Skeletal muscle tissue (tissue), 4 donors: Measurements from ENCODE around the gene EPHB2. TPM values are rescaled to one million over a fixed set of nuclear protein-coding genes. Genes with fewer than 3 reads are reported as not detected.
"Not testable (repeated sequence)": the region's sequence is repeated elsewhere in the genome, so short reads cannot be mapped to it uniquely, and the experiment has no call there.

ENCODE experiments used
- H3K27ac ChIP-seq: one replicate; pipeline ENCODE4 v1.7.0; 2013; ENCODE audit warnings: mild to moderate bottlenecking, low read depth, low read length, inconsistent platforms
- H3K27me3 ChIP-seq, 3 donors: one replicate each; pipeline ENCODE4 v1.7.0; 2013; ENCODE audit warnings: low read length in 3 of 3; ENCODE audit not compliant: control insufficient read depth in 3 of 3, insufficient read depth in 3 of 3
- H3K36me3 ChIP-seq, 3 donors: one replicate each; pipeline ENCODE4 v1.7.0; 2013; ENCODE audit warnings: low read length in 3 of 3; ENCODE audit not compliant: control insufficient read depth in 3 of 3, insufficient read depth in 3 of 3
- H3K4me1 ChIP-seq, 3 donors: one replicate each; pipeline ENCODE4 v1.7.0; 2013; ENCODE audit warnings: low read length in 3 of 3, mild to moderate bottlenecking in 3 of 3; ENCODE audit not compliant: control insufficient read depth in 3 of 3, insufficient read depth in 3 of 3
- H3K4me3 ChIP-seq, 3 donors: one replicate each; pipeline ENCODE4 v1.7.0; 2013; ENCODE audit warnings: low read length in 3 of 3
- H3K9ac ChIP-seq, 3 donors: one replicate each; pipeline ENCODE4 v1.7.0; 2013; ENCODE audit warnings: low read length in 3 of 3, mild to moderate bottlenecking in 3 of 3, moderate library complexity in 2 of 3, low read depth in 1 of 3
- H3K9me3 ChIP-seq, 3 donors: one replicate each; pipeline ENCODE4 v1.7.0; 2013; ENCODE audit warnings: low read length in 3 of 3; ENCODE audit not compliant: control insufficient read depth in 3 of 3
- total RNA-seq: library from RNA; depleted of rRNA; stranded (reverse); fragments of >200 nt; gene quantifications from one replicate; pipeline ENCODE4 v1.2.3, GENCODE V29; 2014
- donor health status: Osteomylitis.

The EPHB2 gene
- total RNA-seq, 1 donor from 2014 or later = 13.0 TPM

DNA sequence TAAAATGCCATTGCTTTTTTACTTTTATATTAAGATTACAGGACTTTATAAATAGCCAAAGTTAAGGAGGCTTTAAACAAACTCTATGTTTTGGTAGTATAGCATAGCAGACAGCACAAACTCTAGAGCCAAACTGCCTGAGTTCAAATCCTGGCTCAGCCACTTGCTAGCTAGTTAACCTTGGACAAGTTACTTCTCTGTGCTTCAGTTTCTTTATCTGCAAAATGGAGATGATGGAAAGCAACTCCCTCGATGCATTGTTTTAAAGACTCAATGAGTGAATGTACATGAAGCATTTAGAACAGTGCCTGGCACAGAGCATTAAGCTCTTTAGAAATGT is 36.3 kb upstream of the EPHB2 start:
- Histone ChIP-seq H3K4me1 (no peaks in the 10 kb centered on the region), H3K9ac (no peak overlapping the region), H3K9me3 (no peaks in the 10 kb centered on the region), H3K4me3 (no peak overlapping the region), H3K27me3 (peaks cover 56 to 69% (median 58%) of the 10 kb centered on the region in 3 donors), H3K36me3 (no peaks in the 10 kb centered on the region), H3K27ac (no peak overlapping the region)

DNA sequence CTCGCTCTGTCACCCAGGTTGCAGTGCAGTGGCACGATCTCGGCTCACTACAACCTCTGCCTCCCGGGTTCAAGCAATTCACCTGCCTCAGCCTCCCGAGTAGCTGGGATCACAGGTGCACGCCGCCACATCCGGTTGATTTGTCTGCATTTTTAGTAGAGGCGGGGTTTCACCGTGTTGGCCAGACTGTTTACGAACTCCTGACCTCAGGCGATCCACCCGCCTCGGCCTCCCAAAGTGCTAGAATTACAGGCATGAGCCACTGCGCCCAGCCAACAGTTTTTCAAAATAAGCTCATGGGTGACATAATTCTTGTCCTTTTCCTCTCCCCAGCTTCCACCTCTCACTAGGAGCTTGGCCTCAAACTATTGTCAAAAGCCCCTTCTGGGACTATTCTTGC is 34.5 kb upstream of the EPHB2 start:
- H3K9ac ChIP-seq, H3K4me3 ChIP-seq, H3K4me1 ChIP-seq, H3K9me3 ChIP-seq, H3K36me3 ChIP-seq, H3K27ac ChIP-seq: not testable (repeated sequence)
- H3K27me3 ChIP-seq = peaks cover 46 to 60% (median 52%) of the 10 kb centered on the region in 3 donors

DNA sequence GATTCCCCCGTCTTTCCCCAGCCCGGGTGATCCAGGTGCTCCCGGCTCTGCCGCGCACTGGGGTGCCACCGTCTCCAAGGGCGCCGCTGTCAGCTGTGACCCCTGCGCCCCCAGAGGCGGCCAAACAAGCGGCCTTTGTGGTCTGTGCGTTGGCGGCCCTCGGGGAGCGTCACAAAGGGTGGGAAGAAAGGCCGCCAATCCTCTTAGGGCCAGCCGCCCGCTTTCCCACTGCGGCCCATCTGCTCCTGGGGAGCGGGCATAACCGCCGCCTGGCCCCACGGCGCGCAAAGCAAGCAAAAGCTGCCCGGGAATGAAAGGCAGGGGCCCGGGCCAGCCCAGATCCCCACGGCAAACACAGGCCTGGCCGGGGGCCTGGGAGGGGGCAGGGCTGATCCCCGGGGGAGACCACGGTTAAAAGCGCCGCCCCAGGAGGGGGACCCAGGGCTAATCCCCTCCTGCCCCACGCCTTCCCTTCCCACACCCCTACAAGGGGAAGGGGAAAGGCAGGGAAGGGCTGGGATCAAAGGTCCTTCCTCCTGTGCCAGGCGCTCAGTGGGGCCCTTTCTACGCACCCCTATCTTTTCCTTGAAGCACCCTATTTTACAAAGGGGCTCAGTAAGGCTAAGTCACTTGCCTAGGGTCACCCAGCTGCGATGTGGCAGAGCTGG is 33.6 kb upstream of the EPHB2 start:
- H3K27me3 ChIP-seq = peaks cover 39 to 51% (median 43%) of the 10 kb centered on the region in 3 donors
- H3K4me3 ChIP-seq = no peak overlapping the region
- no peaks in the 10 kb centered on the region for H3K9me3 ChIP-seq
- no peaks in the 10 kb centered on the region for H3K4me1 ChIP-seq
- no peaks in the 10 kb centered on the region for H3K36me3 ChIP-seq
- no peak overlapping the region for H3K27ac ChIP-seq
- no peak overlapping the region for H3K9ac ChIP-seq

DNA sequence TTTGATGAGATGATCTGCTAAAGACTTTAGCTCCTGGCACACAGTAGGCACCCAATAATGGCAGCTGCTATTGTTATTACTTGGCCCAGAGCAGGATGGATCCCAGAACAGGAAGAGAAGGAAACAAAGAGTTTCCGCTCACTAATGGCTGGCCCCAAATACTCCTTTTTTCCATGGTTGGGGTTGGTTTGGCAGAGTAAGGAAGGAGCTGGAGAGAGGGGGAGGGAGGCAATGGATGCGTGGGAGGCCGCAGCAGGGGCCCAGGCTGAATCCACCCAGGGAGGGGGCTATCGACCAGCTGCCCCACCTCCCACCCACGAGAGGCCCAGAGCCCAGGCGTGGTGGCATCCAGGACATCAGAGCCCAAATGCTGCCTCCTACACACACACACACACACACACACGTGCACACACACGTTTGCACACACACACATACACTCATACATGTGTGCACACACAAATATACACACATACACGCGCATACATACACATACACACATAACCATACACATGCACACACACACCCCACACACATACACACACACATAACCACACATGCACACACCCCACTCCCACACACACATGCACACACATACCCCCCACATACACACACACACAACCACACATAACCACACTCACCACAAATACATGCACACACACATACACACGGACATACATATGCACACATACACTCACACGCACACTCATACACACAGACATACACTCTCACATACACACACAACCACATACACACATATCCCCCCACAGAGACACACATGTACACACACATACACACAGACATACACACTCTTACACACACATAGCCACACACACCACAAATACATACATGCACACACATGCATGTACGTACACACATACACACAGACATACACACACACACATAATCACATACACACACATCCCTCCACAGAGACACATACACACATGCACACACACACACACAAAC is 32.4 kb upstream of the EPHB2 start:
- Histone ChIP-seq H3K9ac (no peak overlapping the region), H3K27ac (no peak overlapping the region), H3K27me3 (peaks cover 31 to 40% (median 37%) of the 10 kb centered on the region in 3 donors), H3K4me3 (no peak overlapping the region), H3K9me3 (no peaks in the 10 kb centered on the region), H3K4me1 (no peaks in the 10 kb centered on the region), H3K36me3 (no peaks in the 10 kb centered on the region)

DNA sequence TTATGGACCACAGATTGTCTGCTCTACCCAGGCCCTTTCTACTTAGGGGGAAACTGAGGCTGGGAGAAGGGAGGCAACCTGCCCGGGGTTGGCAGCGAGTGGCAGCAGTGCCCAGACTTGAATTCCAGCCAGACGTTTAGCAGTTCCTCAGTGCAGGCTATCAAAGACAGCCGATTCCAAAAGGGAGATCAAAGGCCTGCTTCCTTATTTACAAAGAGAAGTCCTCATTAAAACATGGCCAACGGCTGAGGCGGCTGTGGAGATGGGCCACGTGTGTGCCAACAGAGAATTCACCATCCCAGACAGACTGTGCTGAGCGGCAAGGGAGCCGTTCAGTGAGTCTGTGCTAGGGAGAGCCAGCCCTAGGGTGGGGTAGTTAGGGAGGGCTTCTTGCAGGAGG is 29.9 kb upstream of the EPHB2 start:
- Histone ChIP-seq H3K36me3 (no peaks in the 10 kb centered on the region), H3K4me3 (no peak overlapping the region), H3K4me1 (no peaks in the 10 kb centered on the region), H3K9ac (no peak overlapping the region), H3K27me3 (peaks cover 30 to 37% (median 36%) of the 10 kb centered on the region in 3 donors), H3K27ac (no peak overlapping the region), H3K9me3 (no peaks in the 10 kb centered on the region)

DNA sequence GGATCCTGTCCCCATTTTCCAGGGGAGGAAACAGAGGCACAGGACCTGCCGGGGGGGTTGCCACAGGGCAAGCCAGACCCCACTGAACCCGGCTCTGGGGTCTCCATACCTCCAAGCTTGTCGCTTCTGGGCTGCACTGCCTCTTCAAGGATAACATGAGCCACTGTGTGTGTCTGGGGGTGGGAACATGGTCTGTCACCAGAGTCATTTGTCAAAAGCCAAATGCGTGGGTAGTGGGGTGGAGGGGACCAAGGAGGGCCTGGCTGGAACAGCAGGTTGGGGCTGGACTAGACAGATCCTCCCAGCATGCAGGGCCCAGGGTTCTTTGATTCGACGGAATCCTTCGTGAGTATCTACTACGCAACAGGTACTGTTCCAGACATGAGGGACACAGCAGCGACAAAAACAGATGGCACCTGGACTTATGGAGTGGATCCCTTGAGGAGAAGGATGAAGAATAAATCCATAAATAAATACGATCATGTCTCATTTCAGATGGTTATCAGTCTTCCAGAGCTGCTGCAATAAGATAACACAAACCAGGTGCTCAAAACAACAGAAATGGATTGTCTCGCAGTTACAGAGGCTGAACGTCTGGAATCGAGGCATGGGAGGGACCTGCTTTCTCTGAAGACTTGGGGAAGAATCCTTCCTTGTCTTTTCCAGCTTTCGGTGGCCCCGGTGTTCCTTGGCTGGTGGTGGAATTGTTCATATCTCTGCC is 28.9 kb upstream of the EPHB2 start:
- Histone ChIP-seq H3K27me3 (peaks cover 35 to 41% (median 38%) of the 10 kb centered on the region in 3 donors), H3K9me3 (no peaks in the 10 kb centered on the region), H3K27ac (no peak overlapping the region), H3K4me1 (no peaks in the 10 kb centered on the region), H3K36me3 (no peaks in the 10 kb centered on the region), H3K9ac (no peak overlapping the region), H3K4me3 (no peak overlapping the region)

DNA sequence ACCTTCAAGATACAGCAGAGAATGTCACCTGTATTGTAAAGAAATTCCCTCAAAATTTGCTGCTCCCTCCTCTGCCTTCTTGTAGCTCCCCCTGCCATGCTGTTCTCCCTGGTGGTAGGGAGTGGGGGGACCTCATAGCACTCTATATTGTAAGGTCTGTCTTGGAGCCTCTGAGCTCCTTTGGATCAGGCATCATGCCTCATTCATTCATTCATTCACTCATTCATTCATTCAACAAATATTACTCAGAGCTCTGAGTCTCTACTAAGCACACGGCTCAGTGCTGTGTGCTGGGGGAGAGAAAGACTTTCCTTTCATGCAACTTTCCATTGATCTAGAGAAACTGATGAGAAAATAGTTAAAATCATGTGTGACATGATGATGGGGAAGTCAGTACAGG is 27.1 kb upstream of the EPHB2 start:
- Histone ChIP-seq H3K4me3 (no peak overlapping the region), H3K9me3 (no peaks in the 10 kb centered on the region), H3K36me3 (no peaks in the 10 kb centered on the region), H3K27ac (no peak overlapping the region), H3K4me1 (no peaks in the 10 kb centered on the region), H3K27me3 (peaks cover 27 to 36% (median 31%) of the 10 kb centered on the region in 3 donors), H3K9ac (no peak overlapping the region)

DNA sequence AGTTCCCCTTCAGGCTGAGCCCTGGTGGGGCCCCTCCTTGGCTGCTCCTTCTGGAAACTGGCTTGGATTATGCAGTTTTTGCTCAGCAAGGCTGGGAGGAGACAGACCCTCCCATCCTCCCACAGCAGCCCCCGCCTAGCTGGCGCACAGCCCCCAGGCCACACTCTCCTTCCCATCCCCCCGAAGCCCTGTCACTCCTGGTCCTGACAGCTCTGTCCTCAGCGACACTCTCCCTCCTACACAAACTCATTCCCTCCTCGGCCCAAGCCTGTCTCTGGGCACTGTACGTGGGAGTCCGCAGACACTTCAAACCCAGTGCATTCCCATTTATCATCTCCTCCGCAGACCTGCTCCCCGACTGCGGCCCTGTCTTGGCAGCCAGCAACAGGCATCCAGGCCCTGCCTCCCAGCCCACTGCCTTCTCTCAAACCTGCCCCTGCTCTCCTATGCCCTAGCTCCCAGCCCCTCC is 25.0 kb upstream of the EPHB2 start:
- peaks cover 23 to 40% (median 26%) of the 10 kb centered on the region in 3 donors for H3K27me3 ChIP-seq
- H3K4me3 ChIP-seq = no peak overlapping the region
- no peaks in the 10 kb centered on the region for H3K4me1 ChIP-seq
- H3K27ac ChIP-seq = no peak overlapping the region
- no peaks in the 10 kb centered on the region for H3K9me3 ChIP-seq
- H3K9ac ChIP-seq = no peak overlapping the region
- no peaks in the 10 kb centered on the region for H3K36me3 ChIP-seq

DNA sequence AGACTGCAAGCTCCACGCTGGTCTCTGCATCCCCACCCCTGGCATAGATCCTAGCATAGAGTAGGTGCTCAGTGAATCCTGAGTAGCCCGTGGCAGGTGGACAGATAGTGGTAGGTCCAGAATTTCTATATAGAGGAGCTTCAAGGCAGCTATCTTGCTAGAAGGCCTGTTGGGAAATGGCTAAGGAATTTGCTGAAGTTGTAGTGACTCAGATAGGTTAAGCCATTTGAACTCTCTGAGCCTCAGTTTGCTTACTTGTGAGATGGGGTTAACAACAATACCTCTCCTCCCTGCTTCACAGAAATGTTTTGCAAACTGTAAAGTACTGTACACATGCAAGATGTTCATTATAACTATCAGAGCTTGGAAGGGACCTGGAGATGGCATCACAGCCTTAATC is 23.4 kb upstream of the EPHB2 start:
- Histone ChIP-seq H3K36me3 (no peaks in the 10 kb centered on the region), H3K4me3 (no peak overlapping the region), H3K27ac (no peak overlapping the region), H3K4me1 (no peaks in the 10 kb centered on the region), H3K9ac (no peak overlapping the region), H3K27me3 (peaks cover 23 to 37% (median 25%) of the 10 kb centered on the region in 3 donors), H3K9me3 (no peaks in the 10 kb centered on the region)
